ENCODE results near the gene SLC35E2B.
"Not testable (repeated sequence)": the region's sequence is repeated elsewhere in the genome, so short reads cannot be mapped to it uniquely, and the experiment has no call there.

Gene SLC35E2B

DNA sequence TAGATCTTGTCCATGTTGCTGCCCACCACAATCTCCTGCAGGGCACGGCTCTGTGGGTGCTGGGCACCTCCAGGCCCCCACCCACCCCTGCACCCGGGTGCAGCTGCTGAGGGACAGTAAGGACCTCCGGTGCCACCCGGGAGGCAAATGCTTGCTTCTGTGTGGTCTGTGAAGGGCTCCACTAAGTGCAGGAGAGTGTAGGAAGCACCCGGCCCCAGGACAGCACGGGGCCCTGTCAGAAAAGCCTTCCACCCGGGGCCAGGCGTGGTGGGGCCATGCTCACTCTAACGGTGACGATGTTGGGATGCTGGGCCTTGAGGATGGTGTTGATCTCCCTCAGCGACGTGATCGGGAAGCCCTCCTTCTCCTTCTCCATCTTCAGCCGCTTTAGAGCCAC lies 55.1 kb downstream of the SLC35E2B start:
- DNase-seq, result not testable (repeated sequence)

GRCh38 chr1:1636621-1637478 lies 55.7 kb downstream of the SLC35E2B start:
- DNase-seq, result not testable (repeated sequence)

DNA sequence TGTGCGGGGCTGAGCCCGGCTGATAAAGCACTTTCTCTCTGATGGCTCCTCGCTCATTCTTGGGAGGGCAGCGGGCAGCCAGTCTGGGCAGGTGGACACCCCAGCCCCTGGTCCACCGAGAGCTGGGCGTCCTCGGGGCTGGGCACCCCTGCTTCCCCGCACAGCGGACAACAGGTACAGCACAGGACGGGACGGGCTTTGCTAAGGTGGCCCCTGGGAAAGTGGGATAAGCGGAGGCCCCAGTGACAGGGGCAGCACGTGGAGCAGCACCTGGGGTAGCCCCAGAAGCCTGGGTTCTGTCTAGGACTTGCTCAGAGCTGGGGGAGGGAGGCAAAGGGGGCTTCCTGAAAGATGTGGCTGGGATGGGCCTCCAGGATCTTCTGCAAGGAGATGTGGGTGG lies 58.0 kb downstream of the SLC35E2B start:
- DNase-seq, result not testable (repeated sequence)

DNA sequence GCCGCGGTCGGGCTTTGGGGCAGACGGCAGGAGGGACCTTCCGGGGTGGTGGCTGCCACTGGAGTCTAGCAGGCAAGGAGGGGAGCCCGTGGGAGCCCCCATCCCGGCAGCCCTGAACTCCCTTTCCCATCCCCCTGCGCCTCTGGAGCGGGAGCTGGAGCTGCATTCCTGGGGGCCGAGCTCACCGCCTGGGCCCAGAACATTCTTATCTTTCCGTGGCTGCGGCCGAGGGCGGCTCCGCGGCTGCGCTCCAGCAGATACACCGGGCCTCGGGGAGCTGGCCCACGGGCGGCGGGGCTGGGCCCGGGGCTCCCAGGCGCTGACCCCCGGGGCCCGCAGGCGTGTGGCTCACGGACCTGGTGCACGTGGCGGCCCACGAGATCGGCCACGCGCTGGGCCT lies 59.2 kb downstream of the SLC35E2B start:
- not testable (repeated sequence) for DNase-seq

- DNase-seq, result no peak
Observed at GRCh38 chr1:1631782-1632420, 60.7 kb downstream of the SLC35E2B start, which contains the start of gene MMP23B. Gene MMP23B (plus strand): TSS chr1:1632173. CDS start chr1:1632219, 46 bp downstream.

GRCh38 chr1:1630965-1631781 lies 61.4 kb downstream of the SLC35E2B start:
- no peak for DNase-seq

- DNase-seq, result no peak
Observed at GRCh38 chr1:1630191-1630964, 62.2 kb downstream of the SLC35E2B start.

DNA sequence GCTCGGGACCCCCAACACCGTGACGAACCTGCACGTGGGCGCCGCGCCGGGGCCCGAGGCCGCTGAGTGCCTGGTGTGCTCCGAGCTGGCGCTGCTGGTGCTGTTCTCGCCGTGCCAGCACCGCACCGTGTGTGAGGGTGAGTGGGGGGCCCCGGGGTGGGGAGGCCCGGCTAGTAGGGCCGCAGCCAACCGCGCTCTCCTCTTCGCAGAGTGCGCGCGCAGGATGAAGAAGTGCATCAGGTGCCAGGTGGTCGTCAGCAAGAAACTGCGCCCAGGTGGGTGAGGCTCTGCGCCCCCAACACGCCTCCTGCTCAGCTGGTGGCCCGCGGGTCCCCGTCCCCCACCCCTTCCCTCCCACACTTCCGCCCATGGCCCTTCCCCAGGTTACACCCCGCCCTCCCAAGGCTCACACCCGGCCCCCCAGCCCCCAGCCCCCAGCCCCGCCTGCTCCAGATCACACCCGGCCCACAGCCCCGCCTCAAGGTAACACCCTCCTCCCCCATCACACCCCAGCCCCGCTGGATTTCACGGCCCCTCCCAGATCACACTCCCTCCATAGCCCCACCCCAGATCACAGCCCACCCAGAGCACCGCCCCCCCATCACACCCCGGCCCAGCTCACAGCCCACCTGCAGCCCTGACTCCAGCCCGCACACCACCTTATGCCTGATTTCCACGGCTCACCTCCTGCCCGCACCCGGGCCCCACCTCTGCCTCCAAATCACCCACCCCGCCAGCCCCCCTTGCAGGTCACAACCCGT lies 63.0 kb downstream of the SLC35E2B start:
- DNase-seq, result no peak

GRCh38 chr1:1628754-1629429 lies 63.7 kb downstream of the SLC35E2B start:
- DNase-seq, result no peak

- DNase-seq, result no peak
Observed at GRCh38 chr1:1627829-1628753, 64.5 kb downstream of the SLC35E2B start.

- DNase-seq, result no peak
Observed at GRCh38 chr1:1627261-1627828, 65.2 kb downstream of the SLC35E2B start.

DNA sequence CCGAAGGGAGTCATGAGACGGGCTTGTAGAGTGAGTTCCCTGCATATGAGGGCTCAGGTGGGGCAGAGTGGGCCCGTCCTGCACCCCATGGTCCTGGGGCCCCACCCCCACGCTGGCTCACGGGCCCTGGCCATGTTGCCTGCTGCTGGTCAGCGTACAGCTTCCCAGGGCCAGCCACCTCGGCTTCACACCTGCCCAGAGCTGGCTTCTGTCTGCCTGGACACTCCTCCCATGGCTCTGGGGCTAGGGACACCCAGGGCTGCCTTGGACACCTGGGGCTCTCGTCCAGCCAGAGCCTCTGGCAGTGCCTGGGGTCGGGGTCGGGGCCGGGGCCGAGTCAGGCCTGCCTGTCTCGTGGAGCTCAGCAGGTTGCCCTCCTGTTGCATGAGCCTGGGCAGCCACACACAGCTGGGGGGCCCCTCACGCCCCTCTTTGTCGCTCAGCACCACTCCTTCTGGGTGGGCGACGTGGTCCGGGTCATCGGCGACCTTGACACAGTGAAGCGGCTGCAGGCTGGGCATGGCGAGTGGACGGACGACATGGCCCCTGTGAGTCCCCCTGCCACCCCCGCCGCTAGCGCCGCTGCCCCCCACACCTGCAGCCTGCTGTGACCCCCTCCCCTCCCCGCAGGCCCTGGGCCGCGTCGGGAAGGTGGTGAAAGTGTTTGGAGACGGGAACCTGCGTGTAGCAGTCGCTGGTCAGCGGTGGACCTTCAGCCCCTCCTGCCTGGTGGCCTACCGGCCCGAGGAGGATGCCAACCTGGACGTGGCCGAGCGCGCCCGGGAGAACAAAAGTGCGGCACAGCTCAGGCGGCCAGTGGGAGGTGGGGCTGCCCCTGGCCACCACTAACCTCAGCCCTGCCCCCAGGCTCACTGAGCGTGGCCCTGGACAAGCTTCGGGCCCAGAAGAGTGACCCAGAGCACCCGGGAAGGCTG lies 66.1 kb downstream of the SLC35E2B start:
- no peak for DNase-seq

DNA sequence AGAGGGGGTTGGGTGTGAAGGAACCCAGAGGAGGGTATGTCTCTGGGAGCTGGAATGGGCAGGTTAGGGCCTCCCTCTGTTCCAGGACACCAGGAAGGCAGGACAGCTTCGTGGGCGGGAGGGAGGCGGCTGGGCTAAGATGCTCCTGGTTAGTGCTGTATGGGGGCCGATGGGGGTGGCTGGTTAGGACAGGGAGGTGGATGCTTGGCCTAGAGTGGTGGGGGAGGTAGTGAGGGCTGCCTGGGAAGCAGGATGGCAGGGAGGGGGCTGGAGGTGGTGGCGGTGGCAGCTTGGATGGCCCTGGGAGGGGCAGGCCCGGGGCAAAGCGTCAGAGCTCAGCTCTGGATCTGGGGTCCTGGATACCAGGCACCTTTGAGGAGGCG lies 66.8 kb downstream of the SLC35E2B start:
- no peak for DNase-seq

- DNase-seq, result no peak
Observed at GRCh38 chr1:1625404-1625775, 67.2 kb downstream of the SLC35E2B start.

GRCh38 chr1:1624443-1625403 lies 67.9 kb downstream of the SLC35E2B start:
- no peak for DNase-seq

- no peak for DNase-seq
Observed at GRCh38 chr1:1623631-1624442, 68.8 kb downstream of the SLC35E2B start.
